ENCODE results near the gene WHRN.

WHRN gene

DNA sequence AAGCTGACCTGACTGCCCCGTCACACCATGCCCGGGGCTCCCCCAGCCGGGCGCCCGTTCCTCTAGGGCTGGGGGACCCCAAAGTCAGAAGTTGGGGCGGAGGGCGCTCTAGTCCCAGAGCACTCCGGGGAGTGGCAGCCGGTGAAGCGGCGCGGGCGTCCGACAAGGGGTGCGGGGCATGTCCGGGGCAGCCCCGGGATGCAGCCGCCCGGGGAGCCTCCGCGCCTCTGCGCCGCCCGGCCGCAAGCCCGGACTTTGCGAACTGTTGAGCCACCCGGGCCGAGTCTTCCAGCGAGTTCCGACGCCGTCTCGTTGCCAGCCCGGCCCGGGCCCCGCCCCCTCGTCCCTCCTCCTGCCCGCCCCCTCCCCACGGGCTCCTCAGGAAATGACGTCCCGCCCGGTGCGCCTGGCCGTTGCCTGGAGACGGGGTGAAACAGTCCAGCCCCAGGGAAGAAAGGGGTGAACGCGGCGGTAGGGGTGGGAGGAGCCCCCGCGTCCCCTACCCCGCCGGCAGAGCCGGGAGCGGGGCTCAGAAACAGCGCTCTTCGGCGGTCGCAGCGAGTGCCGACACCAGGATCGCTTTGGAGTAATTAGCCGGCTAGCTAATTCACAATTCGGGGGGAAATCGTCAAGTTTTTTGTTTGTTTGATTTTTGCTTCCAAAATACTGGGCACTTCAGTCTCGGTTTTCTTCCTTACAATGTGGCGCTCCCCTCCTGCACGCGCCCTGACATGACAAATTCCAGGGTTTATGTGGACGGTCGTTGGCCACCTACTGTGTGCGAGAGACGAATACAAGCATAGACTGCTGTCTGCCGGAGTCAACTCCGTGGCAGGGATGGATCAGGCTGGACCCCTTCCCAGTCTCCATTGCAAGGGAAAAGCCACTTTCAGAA is at the start of gene WHRN:
Gene WHRN, minus strand, starts transcription at position 287 of the 895 bp plus-strand sequence. CDS start 672 bp downstream, outside the sequence.
- DNase-seq (ENCODE audit: low read depth) = no peak

DNA sequence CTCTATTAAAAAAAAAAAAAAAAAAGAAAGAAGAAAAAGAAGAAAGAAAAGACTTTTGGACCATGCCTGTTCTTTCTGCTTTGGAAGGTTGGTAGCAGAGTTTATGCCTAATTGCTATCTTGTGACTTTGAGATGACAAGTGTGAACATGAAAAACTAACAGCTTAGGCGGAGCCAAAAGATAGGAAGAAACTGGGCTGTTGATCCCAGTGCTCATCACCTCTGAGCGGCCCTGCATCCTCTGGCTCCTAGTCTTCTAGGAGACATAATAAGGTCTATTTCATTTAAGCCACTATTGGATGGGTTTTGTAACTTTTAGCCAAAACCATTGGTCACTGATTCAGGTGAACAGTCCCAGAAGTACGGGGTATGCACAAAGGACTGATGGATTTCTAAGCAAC is 47.9 kb upstream of the WHRN start:
- no peak for DNase-seq (ENCODE audit: low read depth)

DNA sequence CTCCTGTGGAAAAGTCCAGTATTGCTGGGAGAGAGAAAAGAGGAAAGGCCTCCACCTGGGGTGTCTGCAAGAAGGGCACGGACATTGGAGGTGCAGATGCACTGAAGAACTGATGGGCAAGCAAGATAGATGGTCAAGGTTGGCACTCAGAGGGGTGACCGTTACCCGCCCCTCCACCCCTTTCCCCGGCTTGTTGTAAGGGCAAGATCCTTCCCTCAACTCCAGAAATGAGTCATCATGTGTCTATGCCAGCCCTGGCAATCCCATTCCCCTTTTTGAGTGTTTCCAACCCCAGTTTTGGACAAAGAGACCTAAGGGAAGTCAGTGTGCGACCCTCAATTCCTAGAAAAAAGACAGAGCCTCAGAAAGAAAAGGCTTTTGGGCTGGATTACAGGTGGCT is 47.4 kb upstream of the WHRN start:
- no peak for DNase-seq (ENCODE audit: low read depth)

DNA sequence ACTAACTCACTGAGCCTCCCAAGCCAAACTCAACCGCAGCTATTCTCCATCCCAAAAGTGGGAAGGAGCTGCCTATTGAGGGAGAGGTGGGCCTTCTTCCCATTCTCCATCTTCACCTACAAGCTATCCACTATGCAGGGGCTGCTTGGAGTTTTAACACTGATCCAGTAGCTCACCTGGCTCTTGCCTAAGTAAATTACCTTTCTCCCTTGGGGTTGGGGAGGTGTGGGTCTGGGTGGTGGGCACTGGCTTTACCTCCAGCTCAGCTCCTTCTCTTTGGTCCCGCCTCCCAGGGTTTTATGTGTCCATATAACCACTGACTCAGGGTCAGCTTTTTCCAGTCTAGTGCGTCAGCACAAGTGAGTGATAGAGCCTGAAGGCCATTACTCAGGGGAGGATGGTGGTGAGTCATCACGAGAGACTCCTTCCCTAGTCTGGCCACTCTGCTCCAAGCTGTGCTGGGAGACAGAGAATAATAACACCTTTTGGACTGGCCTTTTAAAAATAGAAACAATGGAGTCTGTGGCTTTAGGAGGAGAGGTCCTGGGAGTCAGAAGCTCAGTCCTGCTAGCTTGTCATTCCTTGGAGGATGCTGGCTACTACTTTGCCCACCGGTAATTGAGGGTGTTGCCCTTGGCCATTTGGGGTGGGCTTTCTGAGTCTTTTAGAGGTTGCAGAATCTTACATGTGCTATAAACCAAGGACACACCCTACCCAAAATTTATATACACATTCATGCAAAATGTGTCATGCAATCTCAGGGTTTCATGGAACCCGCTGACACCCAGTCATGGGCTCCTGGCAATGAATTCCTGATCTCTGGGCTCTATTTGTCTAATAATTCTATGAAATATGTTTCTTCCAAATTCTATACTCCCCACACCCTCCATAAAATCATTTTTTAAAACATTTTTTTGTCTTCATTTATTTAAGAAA is 46.7 kb upstream of the WHRN start:
- DNase-seq (ENCODE audit: low read depth) = peak; percentile 96

DNA sequence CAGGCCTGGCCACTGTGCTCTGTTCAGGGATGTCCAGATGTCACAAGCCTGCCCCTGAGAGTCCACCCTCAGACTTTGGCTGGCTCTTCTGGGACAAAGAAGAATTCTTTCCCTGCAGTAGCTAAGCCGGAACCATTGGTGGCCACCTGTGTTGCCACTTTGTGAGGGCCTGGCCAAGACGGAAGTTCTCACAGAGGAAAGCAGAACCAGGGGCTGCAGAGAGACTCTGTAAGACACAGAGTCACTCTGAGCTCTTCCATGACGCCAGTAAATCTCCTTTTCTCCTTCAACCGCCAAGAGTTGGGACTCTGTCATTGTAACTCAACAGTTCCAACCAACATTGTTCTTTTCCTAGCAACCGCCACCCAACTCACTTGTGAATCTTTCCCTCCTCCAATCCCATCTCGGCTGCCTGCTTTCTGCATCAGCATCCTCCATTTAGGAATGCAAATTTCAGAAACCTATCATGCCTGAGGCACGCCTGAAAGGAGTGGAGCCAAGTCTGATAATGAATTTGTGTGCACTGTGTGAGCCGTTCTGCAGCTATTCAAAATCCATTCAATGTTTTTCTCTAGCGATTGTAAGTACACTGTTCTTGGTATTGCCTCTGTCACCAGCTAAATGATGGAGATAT is 44.5 kb upstream of the WHRN start:
- DNase-seq (ENCODE audit: low read depth) = no peak

DNA sequence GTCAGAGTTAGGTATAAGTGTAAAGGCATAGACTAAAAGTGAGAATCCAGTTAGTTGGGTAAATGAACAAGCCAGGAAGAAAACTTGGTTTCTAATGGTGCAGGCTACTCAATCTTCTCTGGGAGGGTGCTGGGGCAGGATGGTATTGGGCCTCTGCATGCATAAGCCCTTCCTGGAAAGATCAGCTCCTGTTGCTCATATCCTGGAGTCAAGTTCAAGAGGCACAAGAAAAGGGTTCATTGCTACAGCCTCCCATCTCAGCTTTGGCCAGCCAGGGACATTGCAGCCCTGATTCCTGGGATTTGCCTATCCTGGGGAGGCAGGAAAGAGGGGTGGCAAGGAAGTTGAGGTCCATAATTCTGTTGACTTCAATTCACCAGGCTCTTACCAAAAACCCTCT is 41.6 kb upstream of the WHRN start:
- no peak for DNase-seq (ENCODE audit: low read depth)

DNA sequence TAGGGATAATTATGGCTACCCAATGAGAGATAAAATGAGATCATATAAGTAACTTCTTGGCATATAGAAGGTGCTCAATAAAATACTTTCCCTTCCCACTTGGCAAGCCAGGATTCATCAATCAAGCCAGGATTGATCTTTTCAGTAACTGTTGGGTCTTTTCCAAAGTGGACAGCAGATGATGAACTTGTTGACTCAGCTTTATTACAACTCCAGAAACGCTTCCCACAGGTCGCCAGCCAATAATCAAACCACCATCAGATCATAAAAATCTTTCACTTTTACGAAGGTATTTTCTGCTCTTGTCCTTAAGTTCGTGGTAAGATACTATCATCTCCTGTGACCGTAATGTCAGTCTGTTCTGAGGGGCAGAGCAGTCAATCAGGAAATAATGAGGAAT is 39.8 kb upstream of the WHRN start:
- DNase-seq (ENCODE audit: low read depth) = no peak

DNA sequence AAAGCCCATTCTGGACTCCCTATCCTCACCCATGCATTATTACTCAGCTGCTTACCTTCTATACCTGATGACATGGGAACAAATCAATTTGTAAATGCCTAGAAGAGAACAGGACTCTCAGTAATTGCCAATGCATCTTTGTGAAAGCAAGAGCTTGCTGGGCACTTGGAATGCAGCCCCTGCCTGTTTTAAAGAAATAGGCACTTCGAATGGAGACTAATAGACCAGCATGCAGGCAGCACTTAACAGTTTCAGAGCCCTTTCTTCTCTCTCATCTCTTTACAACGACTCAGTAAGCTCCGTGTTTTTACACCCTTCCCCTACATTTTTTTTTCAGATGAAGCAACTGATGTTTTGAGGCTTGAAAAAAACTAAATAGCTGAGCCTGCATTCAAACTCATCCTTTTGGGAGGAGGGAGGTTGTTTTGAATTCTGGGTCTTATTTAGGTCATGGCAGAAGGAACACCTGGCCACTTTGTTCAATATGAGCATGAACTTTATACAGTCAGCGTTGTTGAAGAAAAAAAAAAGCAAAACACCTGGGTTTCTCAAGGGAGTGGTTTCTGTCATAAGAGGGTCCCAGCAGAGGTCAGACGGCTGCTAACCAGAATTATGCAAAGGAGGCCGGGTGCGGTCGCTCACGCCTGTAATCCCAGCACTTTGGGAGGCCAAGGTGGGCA is 34.6 kb upstream of the WHRN start:
- DNase-seq (ENCODE audit: low read depth) = no peak

DNA sequence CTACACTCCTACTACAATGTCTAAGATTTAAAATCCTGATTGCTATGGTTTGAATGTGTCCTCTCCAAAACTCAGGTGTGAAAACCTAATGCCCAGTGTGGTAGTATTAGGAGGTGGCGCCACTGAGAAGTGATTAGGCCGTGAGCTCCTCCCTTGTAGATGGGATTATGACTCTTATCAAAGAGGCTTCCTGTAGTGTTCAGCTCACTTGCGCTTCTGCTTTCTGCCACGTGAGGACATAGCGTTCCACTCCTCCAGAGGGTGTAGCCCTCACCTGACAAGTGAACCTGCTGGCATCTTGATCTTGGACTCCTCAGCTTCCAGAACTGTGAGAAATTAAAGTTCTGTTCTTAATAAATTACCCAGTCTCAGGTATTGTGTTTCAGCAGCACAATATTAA is 33.0 kb upstream of the WHRN start:
- DNase-seq (ENCODE audit: low read depth) = no peak

DNA sequence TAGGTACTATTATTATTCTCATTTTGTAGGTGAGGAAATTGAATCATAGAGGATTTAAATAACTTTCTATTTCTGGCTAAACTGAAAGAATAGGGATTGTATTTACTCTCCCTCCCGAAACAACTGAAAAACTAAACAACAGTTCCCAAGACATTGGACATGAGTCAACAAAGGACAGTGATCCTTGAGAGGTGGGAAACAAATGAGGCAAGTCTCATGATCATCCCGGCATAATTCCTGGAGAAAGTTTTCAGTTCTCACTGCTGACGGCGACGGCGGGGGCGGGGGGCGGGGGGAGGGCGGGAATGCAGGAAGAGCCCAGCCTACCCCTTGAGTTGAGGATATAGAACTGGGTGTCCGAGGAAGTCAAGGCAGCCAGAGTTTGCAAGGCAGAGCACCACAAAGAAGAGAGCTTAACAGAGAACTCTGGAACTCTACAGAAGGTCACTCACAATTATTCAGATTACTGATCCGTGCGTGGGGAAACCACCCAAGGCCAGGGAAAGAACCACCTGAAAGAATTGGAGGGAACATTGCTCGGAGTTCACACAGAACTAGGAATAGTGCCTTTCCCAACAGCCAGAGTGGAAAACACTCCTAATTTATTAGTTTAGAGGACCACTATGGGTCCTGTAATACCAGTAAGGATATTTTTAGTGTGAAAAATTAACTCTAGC is 27.4 kb upstream of the WHRN start:
- DNase-seq (ENCODE audit: low read depth) = no peak

DNA sequence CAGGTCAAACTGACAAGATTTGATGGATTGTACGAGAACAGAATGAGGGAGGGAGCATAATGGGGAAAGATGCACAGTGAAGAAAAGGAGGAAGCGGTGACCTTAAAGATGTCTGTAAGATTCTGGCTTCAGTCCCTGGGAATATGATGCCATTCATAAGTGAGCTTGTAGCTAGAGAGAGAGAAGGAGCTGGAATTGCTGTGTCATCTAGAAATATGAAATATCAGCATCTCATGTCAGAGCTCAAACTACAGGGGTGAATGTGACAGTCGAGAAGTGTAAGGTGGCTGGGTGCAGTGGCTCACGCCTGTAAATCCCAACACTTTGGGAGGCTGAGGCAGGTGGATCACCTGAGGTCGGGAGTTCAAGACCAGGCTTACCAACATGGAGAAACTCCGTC is 24.0 kb upstream of the WHRN start:
- DNase-seq (ENCODE audit: low read depth) = no peak

DNA sequence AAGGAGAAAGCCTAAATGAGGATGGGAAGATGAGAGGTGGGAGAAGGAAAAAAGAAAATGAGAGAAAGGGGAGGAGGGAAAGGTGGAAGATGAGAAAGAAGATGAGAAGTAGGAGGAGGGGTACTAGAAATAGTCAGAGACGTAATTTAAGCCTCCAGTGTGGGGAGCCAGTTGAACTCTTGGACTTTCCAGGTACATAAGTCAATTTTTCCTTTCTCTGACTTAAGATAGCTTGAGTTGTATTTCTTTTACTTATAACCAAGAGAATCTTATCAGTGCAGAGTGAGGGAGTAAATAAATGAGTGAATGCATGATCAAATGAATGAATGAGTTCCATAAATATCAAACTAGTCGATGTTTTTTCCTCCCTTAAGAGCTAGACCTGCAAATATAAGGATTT is 21.5 kb upstream of the WHRN start:
- no peak for DNase-seq (ENCODE audit: low read depth)

DNA sequence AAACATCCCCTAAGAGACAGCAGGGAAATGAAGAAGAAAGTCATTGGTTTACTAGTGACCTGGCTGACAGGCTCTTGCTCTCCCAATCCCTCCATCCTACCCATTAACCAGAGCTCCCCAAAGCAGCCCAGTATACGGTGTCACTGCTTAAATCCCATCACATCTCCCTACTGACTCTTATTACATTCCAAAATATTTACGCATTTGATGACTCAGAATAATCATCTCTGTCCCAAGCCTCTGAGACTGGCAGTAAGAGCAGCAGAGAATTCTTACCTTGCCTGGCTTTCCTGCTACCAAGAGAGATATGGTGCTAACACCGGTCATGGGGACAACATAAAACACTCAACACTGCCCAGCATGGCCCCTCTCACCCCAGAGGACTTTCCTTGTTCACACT is 20.2 kb upstream of the WHRN start:
- peak; percentile 63 for DNase-seq (ENCODE audit: low read depth)

DNA sequence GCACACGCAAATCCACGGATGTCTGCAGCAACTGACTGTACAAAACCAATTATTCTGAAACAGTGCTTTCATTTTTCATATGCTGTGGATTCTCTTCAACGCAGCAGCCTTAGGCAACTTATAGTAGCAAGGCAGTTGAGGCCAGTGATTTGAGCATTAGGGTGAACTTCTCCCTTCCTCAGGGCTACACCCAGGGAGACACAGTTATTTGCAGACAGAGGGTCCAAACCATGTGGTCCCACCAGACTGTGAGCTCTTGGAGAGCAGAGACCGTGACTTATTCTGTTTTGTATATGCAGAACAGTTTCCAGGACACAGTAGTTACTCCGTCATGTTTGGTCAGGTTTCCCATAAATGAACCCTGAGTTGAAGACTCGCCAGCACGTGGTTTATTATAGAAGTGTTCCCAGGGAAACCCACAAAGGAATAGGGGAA is 19.0 kb upstream of the WHRN start:
- no peak for DNase-seq (ENCODE audit: low read depth)

DNA sequence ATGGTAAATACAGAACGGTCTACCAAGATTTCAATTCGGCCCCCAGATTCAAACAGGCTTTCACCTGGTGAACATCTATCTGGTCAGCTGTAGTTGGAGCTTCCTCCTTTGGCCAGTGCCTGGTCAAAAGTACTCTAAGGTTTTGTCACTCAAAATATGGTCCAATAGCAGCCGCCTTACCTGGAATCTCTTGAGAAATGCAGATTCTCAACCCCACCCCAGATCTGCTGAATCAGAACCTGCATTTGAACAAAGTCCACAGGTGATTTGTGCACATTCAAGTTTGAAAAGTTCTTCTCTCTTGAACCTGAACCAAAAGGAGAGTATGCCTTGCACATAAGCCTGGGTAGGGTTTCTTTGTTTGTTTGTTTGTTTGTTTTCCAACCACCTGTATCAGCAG is 17.6 kb upstream of the WHRN start:
- DNase-seq (ENCODE audit: low read depth) = no peak

DNA sequence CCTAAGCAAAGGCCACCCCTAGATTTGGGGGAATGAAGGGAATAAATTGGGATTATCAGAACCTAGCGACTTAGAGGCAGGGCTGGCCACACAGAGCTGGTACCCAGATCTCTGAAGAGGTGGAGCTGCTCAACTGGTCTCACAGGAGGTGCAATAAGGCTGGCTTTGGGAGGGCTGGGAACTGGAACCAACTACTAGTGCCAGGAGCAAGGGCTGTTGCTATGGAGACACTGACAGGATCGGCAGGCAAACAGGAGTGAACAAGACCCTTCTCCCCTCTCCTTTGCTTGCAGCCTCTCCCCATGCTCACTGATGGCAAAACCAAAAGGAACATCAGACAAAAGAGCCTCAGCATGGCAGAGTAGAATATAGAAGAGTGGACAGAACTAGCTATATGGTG is 17.0 kb upstream of the WHRN start:
- DNase-seq (ENCODE audit: low read depth) = no peak

DNA sequence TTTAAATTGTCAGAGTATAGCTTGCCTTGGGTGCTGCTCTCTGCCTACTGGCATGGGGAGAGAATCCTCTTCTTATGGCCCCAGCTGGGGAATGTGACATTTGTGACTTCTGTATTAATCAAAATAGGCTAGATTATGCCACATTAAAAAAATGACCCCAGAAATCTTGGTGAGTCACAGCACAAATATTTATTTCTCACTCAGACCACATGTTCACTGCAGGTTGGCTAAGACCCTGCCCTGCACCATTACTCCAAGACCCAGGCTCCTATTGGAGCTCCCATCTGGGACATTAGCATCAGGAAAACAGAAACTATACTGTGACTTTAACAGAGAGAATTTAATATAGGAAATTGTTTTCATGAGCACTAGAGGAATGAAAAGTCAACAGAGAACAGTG is 16.6 kb upstream of the WHRN start:
- DNase-seq (ENCODE audit: low read depth) = peak; percentile 13

DNA sequence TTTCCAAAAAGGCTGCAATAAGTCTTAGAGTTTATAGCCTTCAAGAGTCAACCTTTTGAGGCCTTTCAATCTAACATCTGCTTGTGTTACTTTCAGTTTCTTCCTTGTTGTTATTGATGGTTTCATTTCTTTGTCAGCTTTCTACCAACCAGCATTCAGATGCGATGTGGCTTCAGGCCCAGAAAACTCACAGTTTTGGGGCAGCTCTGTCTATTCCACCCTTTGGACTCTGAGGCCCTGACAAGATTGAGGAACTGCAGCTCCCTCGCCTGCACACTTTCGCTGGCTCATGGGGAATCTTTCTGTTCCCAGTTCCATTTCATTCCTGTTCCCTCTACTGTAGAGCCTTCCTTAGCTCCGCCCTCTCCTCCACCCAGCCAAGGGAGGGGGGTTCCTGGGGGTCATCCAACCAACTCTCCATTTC is 13.3 kb upstream of the WHRN start:
- no peak for DNase-seq (ENCODE audit: low read depth)

DNA sequence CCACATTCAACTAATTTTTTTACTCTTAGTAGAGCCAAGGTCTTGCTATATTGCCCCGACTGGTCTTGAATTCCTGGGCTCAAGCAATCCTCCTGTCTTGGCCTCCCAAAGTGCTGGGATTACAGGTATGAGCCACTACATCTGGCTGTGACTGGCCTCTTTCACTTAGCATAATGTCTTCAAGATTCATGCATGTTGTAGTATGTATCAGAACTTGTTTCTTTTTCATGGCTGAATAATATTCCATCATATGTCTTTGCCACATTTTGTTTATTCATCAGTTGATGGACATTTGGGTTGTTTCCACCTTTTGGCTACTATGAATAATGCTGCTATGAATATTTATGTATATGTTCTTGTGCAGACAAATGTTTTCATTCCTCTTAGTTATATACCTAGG is 12.8 kb upstream of the WHRN start:
- DNase-seq (ENCODE audit: low read depth) = no peak

DNA sequence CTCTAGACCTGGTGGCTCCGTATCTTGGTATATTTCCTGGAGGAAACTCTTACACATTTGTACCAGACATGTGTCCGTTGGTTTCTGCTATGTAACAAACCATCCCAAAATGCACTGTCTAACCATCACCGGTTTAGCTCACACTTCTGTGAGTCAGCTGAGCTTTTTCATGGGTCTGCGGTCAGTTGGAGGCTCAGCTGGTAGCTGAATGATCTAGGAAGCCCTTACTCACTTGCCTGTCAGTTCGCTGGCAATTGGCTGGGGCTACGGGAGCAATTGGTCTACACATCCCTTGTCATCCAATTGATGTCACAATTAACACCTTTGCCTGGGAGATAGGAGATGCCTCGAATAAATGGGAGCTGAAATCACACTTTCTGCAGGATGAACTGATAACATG is 11.6 kb upstream of the WHRN start:
- DNase-seq (ENCODE audit: low read depth) = no peak

DNA sequence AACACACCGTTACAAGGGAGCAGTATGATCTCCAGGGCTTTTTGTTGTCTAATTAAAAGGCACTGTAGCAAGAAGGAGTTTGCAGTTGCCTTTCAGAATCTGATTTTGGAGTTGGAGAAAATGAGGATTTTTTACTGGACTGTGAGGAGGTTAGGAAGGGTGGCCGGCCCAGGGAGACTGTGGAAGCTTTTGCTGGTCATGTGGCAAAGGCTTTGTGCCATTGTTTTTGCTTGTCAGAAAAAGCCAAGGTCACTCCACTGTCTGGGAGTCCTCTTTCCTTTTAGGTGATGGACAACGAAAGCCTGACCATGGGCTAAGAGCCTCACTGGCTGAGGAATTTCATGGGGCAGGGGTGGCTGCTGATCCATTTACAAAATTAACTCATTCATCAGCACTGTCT is 10.3 kb upstream of the WHRN start:
- no peak for DNase-seq (ENCODE audit: low read depth)

DNA sequence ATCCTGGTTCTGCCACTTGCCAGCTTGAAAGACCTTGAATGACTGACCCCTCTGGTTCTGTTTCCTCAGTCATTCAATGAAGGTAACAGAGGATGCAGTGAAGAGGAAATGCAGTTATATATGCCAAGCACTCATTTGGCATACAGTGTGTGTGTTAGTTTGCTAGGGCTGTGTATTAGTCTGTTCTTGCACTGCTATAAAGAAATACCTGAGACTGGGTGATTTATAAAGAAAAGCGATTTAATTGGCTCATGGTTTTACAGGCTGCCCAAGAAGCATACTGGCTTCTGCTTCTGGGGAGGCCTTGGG is 8.6 kb upstream of the WHRN start:
- no peak for DNase-seq (ENCODE audit: low read depth)
